Coronary artery (tissue), 2 donors: ENCODE measurements around the gene LCN9.

Experiments
- DNase-seq: peaks from one replicate; pipeline ENCODE4 v3.0.0-alpha.2; 2017; ENCODE audit warnings: low spot score
- H3K27ac ChIP-seq, 2 donors: fragments of 200-600 bp; sonication (generic); one replicate each; pipeline ENCODE4 v1.5.1; 2016 to 2019
- H3K4me3 ChIP-seq: fragments of 200-600 bp; sonication (generic); 2 replicates; pipeline ENCODE4 v1.5.1; 2016; ENCODE audit warnings: mild to moderate bottlenecking, moderate library complexity
- CTCF ChIP-seq: fragments of 200-600 bp; sonication (generic); IDR thresholded peaks from one replicate; pipeline ENCODE4 v1.5.1; 2019; ENCODE audit warnings: antibody characterized with exemption

The LCN9 gene

GRCh38 chr9:135648494-135649410 lies 14.4 kb upstream of the LCN9 start:
- no peak for DNase-seq
- no peak overlapping the region for H3K27ac ChIP-seq
- H3K4me3 ChIP-seq, result no peak overlapping the region
- TF ChIP-seq CTCF, result no peak

GRCh38 chr9:135649508-135649907 lies 13.6 kb upstream of the LCN9 start:
- no peak overlapping the region for H3K4me3 ChIP-seq
- no peak for TF ChIP-seq CTCF
- no peak for DNase-seq

GRCh38 chr9:135650408-135650807 lies 12.7 kb upstream of the LCN9 start:
- no peak overlapping the region for H3K27ac ChIP-seq
- TF ChIP-seq CTCF, result no peak
- no peak for DNase-seq
- no peak overlapping the region for H3K4me3 ChIP-seq

More at GRCh38 chr9:135649508-135649907, 13.6 kb upstream of the LCN9 start:
- no peak overlapping the region for H3K27ac ChIP-seq

GRCh38 chr9:135655317-135655716 lies 7.8 kb upstream of the LCN9 start:
- peak; percentile 59 for DNase-seq
- TF ChIP-seq CTCF, result no peak
- Histone ChIP-seq H3K4me3 (no peak overlapping the region), H3K27ac (no peak overlapping the region)

- peak; percentile 60 for DNase-seq
- no peak for TF ChIP-seq CTCF
- Histone ChIP-seq H3K4me3 (no peak overlapping the region), H3K27ac (no peak overlapping the region)
Measured at GRCh38 chr9:135657416-135657815, 5.7 kb upstream of the LCN9 start.

- DNase-seq, result peak; percentile 8
- no peak overlapping the region for H3K4me3 ChIP-seq
- TF ChIP-seq CTCF, result no peak
Measured at GRCh38 chr9:135659252-135659651, 3.9 kb upstream of the LCN9 start.

GRCh38 chr9:135660407-135660806 lies 2.7 kb upstream of the LCN9 start:
- DNase-seq, result peak; percentile 14
- no peak overlapping the region for H3K27ac ChIP-seq
- no peak for TF ChIP-seq CTCF
- no peak overlapping the region for H3K4me3 ChIP-seq

More at GRCh38 chr9:135659252-135659651, 3.9 kb upstream of the LCN9 start:
- H3K27ac ChIP-seq, result no peak overlapping the region
